DMS153 treated with DMSO at 0.1 percent for 48 hours (cell line): ENCODE measurements around the gene AP2B1.
A peak's percentile ranks its signal among the peaks of the same experiment; 100 is the strongest.
"Not testable (repeated sequence)": the region's sequence is repeated elsewhere in the genome, so short reads cannot be mapped to it uniquely, and the experiment has no call there.

Experiments
- DNase-seq: peaks from one replicate; lab custom pipeline; 2025; ENCODE audit not compliant: unreplicated experiment; lab: John Stamatoyannopoulos, UW

Gene AP2B1

GRCh38 chr17:35575759-35576158 is 11.4 kb upstream of the AP2B1 start:
- DNase-seq: no peak

- no peak for DNase-seq
These were observed 9.3 kb upstream of the AP2B1 start for GRCh38 chr17:35577830-35578196.

GRCh38 chr17:35578197-35578928 is 8.8 kb upstream of the AP2B1 start, which contains the start of gene PEX12:
TSS of gene PEX12 (minus strand) at chr17:35578571. CDS start at chr17:35578021, 550 bp downstream.
- peak; percentile 84 for DNase-seq

GRCh38 chr17:35578929-35579432 is 8.1 kb upstream of the AP2B1 start:
- no peak for DNase-seq

GRCh38 chr17:35584061-35584460 is 3.1 kb upstream of the AP2B1 start:
- DNase-seq: no peak

GRCh38 chr17:35586569-35587073 is 501 bp upstream of the AP2B1 start:
- no peak for DNase-seq

- no peak for DNase-seq
These were observed 1.2 kb downstream of the AP2B1 start for GRCh38 chr17:35588196-35588920.

- DNase-seq: no peak
These were observed 8.9 kb downstream of the AP2B1 start for GRCh38 chr17:35596072-35596471.

- DNase-seq: no peak
These were observed 9.6 kb downstream of the AP2B1 start for GRCh38 chr17:35596530-35597233.

GRCh38 chr17:35597604-35598003 is 10.5 kb downstream of the AP2B1 start:
- no peak for DNase-seq

GRCh38 chr17:35603674-35604073 is 16.6 kb downstream of the AP2B1 start:
- DNase-seq: no peak

GRCh38 chr17:35605678-35606077 is 18.6 kb downstream of the AP2B1 start:
- no peak for DNase-seq

- DNase-seq: no peak
These were observed 20.2 kb downstream of the AP2B1 start for GRCh38 chr17:35607239-35607847.

GRCh38 chr17:35609831-35610230 is 22.7 kb downstream of the AP2B1 start:
- DNase-seq: no peak

- not testable (repeated sequence) for DNase-seq
These were observed 23.6 kb downstream of the AP2B1 start for GRCh38 chr17:35610746-35611145.

- peak; percentile 8 for DNase-seq
These were observed 25.9 kb downstream of the AP2B1 start for GRCh38 chr17:35612924-35613521.

- no peak for DNase-seq
These were observed 27.7 kb downstream of the AP2B1 start for GRCh38 chr17:35614810-35615209.

GRCh38 chr17:35616536-35616935 is 29.4 kb downstream of the AP2B1 start:
- DNase-seq: no peak

GRCh38 chr17:35617505-35617904 is 30.4 kb downstream of the AP2B1 start:
- no peak for DNase-seq

GRCh38 chr17:35618628-35619027 is 31.5 kb downstream of the AP2B1 start:
- DNase-seq: no peak

- DNase-seq: no peak
These were observed 34.6 kb downstream of the AP2B1 start for GRCh38 chr17:35621768-35622167.
